Stimulated activated CD4-positive, alpha-beta T cell treated with anti-CD3 and anti-CD28 coated beads, Interleukin-1b, Interleukin-23, amount 100 ng/mL, for 48 hours (primary cell): Measurements from ENCODE around the gene AIF1L.
"Not testable (repeated sequence)": the region's sequence is repeated elsewhere in the genome, so short reads cannot be mapped to it uniquely, and the experiment has no call there.

Source experiments
- DNase-seq: peaks from one replicate; pipeline ENCODE4 v3.0.0-alpha.2; 2020

The AIF1L gene

GRCh38 chr9:131099845-131100244 is 3.5 kb downstream of the AIF1L start:
- DNase-seq = not testable (repeated sequence)

GRCh38 chr9:131100445-131100844 is 4.1 kb downstream of the AIF1L start:
- DNase-seq = no peak

GRCh38 chr9:131101207-131101964 is 5.1 kb downstream of the AIF1L start:
- DNase-seq = no peak

DNA sequence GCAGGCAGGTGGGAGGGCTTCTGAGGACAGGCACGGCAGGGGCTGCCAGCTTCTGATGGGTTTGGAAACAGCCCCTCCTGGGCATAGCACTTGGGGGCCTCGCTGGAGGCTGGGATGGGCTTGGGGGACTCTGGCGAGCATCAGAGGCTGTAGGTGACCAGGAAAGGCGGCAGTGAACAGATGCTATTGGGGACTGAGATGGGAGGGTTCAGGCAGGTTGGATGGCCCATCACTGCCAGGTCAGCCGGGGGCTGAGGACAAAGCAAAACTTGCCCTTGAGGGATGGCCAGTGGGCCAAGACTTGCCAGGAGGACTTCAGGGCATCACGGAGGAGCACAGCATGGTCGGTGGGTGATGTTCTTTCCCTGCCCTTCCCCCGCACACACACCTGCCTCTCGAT is 6.7 kb downstream of the AIF1L start:
- DNase-seq = no peak

- DNase-seq = no peak
These were observed 7.2 kb downstream of the AIF1L start for GRCh38 chr9:131103535-131103934.

DNA sequence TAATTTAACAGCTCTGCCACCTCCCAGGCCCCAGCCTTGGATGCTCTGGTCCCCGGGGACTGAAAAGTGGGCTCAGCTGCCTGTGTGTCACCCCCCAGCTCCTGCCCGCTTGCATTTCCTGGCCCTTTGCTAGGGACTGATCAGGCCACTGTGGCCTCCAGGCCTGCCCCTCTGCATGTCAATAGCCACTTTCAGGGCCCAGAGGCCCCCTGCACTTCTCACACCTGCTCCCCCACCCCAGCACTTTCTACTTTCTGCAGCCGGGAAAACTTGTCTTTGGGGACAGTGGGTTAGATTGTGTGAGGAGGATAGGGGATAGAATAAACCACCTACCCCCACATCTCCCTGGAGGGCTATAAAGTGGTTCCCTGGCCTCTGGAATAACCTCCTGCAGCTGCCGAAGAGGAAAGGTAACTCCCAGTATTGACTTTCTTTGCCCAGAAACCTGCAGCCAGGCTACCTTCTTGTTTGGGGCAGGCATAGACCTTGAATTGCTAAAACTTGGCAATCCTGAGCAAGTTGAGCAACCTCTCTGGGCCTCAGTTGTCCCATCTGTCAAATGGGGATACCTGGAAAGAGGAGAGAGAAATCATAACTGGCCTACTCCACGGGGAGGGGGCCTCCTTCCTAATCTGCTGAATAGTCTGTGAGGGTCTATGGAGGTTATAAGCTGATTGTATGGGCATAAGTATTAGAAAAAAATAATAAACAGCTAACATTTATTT is 7.8 kb downstream of the AIF1L start:
- no peak for DNase-seq

DNA sequence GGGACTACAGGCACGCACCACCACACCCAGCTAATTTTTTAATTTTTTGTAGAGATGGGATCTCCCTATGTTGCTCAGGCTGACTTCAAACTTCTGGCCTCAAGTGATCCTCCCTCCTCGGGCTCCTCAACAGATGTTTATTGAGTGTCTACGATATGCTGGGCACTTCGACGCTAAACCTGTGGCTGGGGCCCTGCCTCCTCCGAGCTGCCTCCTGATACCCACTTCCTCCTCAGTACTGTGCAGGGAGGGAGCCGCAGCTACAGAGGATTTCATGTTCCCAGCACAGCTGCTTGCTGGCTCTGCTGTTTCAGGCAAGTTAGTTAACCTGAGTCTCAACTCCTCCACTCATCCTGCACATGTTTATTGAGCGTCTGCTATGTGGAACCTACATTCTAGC is 9.6 kb downstream of the AIF1L start:
- no peak for DNase-seq

- DNase-seq = no peak
These were observed 11.4 kb downstream of the AIF1L start for GRCh38 chr9:131107760-131108159.

DNA sequence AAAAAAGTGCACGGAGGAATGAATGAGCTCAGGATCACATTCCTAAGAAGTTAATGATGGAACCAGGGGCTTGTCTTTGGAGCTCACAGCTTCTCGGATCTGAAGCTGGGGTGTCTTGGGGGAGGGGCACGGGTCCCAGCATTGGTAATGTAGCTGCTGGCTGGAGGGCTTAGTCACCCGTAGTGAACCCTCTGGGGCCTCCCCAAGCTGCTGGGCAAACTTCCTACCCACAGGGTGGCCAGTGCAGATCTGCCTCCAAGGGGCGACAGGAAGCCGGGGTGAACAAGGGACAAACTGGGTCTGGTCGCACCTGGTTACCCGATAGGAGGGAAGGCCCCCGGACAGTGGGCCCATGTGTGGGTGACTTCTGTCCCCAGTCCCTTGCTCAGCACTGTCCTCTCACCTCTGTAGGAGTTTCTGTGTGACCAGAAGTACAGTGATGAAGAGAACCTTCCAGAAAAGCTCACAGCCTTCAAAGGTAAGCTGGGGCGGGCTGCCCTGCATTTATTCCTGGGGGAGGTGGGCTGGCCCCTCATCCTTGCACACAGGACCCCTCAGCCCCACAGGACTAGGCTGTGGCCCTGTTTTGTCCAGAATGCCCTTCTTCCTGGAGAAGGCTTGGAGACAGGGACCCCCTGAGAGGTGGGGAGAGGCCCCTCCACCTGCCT is 15.0 kb downstream of the AIF1L start:
- no peak for DNase-seq

DNA sequence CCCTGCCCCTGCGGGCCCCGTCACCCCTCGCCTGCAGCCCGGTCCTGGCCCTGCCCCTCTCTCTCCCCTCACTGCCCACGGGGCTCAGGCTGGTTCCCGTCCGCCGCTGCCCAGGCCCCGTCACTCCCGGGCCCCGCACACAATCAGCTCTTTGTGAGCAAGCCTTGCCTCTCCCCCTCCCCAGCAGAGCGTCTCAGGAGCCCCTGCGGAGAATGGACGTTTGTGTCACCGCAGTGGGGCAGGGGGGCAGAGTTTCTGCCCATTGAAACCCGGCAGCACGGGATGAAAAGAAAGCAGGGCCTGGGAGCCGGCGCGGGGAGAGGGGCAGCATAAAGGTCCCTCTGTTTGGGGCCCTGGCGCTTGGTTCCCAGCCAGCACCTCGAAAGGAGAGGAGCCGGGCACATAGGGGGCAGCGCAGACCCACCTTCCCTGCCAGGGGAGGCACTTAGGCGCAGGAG is 15.6 kb downstream of the AIF1L start:
- no peak for DNase-seq

DNA sequence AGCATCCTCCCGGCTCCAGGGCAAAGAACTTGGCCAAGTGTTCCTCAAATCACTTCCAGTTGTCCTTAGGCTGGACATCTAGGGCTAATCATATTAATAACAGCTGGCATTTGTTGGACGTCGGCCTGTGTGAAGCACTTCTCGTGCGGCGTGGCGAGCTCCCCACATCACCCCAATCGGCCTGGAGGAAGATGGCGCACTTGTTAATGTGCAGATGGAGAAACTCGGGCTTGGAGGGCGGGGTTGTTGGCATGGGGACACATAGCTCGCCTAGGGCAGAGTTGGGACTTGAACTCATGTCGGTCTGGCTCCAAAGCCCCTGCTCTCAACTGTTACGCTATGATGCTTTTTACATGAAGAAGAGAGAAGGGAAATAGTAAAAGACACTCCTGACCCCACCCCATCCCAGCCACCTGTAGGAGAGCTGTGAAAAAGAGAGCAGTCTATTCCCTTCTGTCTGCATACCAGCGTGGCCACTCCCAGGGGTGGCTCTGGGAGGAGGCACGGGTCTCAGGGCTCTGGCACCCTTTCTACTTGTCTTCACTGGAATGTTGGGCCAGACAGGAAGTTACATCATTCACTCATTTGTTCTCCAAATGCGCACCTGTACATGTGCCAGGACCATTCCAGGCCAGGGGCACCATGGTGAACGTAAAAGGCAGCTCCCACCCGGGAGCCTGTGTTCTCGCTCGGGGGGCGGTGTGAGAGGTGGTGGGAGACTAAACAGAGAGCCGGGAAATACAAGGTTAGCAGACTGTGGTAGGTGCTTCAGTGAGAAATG is 16.2 kb downstream of the AIF1L start:
- DNase-seq = no peak

GRCh38 chr9:131113655-131114054 is 17.3 kb downstream of the AIF1L start:
- no peak for DNase-seq

DNA sequence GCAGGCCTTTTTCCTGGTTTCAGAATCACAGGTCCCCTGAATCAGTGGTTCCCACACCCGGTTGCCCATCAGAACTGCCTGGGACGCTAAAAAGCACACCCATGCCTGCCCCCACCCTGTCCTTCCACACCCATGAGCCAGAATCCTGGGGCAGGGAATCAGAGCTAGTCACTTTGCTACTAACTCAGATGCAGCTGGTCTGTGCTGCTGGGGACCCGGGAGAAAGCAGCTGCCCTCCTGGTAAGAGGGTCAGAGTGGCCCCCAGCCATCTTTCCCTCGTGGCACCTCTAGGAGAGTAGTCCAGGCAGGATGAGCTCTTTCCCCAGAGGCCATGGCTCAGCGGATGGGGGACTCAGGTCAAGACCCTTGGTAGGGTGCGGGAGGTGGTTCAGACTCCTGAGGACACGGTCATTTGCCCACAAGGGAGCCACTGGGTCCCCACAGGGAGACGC is 17.8 kb downstream of the AIF1L start:
- DNase-seq = no peak

DNA sequence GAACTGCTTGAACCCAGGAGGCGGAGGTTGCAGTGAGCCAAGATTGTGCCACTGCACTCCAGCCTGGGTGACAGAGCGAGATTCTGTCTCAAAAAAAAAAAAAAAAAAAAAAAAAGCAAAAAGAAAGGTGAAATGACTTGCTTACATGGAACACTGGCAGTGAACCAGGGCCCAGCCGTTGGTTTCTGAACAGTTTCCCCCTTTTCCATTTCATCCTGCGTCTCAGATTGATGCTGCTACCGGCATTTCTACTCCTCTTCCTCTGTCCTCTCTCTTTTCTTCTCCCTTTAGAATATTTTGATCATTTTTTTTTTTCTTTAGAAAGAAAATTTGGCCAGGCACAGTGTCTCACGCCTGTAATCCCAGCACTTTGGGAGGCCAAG is 19.0 kb downstream of the AIF1L start:
- DNase-seq = not testable (repeated sequence)

- DNase-seq = no peak
These were observed 20.2 kb downstream of the AIF1L start for GRCh38 chr9:131116281-131117120.

GRCh38 chr9:131117121-131117761 is 20.9 kb downstream of the AIF1L start:
- no peak for DNase-seq

DNA sequence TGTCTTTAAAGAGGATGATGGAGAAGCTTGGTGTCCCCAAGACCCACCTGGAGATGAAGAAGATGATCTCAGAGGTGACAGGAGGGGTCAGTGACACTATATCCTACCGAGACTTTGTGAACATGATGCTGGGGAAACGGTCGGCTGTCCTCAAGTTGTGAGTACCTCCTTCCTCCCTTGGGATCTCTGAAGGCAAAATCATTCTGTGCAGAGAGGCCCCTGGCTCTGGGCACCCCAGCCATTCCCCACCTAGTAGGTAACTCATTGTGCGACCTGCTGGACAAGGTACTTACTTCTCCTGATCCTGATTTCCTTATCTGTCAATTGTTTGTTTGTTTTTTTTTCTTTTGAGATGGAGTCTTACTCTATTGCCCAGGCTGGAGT is 21.4 kb downstream of the AIF1L start:
- no peak for DNase-seq

GRCh38 chr9:131119600-131119999 is 23.3 kb downstream of the AIF1L start:
- DNase-seq = no peak

GRCh38 chr9:131120620-131121228 is 24.4 kb downstream of the AIF1L start:
- no peak for DNase-seq

GRCh38 chr9:131121346-131121745 is 25.0 kb downstream of the AIF1L start:
- DNase-seq = no peak

DNA sequence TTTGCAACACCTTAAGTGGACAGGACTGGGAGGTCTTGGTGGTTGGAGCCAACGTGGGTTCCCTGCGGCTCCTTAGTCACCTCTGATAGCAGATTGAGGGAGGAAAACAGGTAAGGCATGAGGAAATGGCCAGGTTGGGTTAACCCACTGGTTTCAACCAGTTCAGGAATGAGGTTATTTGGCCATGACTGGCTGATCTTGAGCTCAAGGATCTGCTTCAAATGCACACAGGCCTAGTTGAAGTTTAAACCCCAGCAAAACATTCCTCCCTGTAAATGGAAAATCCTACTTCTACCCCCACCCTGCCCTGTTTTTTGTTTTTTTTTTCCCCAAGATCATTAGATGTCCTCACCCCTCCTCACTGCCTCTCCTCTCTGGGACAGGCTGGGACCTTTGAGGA is 25.8 kb downstream of the AIF1L start:
- no peak for DNase-seq
